Central memory CD8-positive, alpha-beta T cell (primary cell): ENCODE data around the gene APOL1.
"Not testable (repeated sequence)": the region's sequence is repeated elsewhere in the genome, so short reads cannot be mapped to it uniquely, and the experiment has no call there.

ENCODE experiments used
- ATAC-seq: fragments of 150-1000 bp; cut with Tn5 transposase; replicated peaks from 2 replicates; pipeline ENCODE4 v1.10.0; 2022; ENCODE audit warnings: mild to moderate bottlenecking, moderate FRiP score, moderate number of reproducible peaks; ENCODE audit not compliant: poor library complexity, severe bottlenecking; ENCODE audit errors: extremely low read depth
- DNase-seq, 2 donors: peaks; one replicate each; pipeline ENCODE4 v3.0.0; 2021; ENCODE audit warnings: low spot score in 2 of 2
- H3K27ac Mint-ChIP-seq: one replicate; pipeline ENCODE4 v1.8.0; 2022; ENCODE audit warnings: low read depth, mild to moderate bottlenecking, moderate library complexity, mixed read lengths
- H3K27me3 Mint-ChIP-seq: one replicate; pipeline ENCODE4 v1.8.0; 2022; ENCODE audit warnings: mixed read lengths
- H3K36me3 Mint-ChIP-seq: one replicate; pipeline ENCODE4 v1.8.0; 2022; ENCODE audit warnings: mild to moderate bottlenecking, moderate library complexity, mixed read lengths; ENCODE audit not compliant: insufficient read depth
- H3K4me1 Mint-ChIP-seq: one replicate; pipeline ENCODE4 v1.8.0; 2022; ENCODE audit warnings: mixed read lengths
- H3K4me3 Mint-ChIP-seq: one replicate; pipeline ENCODE4 v1.8.0; 2022; ENCODE audit warnings: mild to moderate bottlenecking, moderate library complexity, mixed read lengths
- H3K9me3 Mint-ChIP-seq: one replicate; pipeline ENCODE4 v1.8.0; 2022; ENCODE audit warnings: mixed read lengths

The APOL1 gene

DNA sequence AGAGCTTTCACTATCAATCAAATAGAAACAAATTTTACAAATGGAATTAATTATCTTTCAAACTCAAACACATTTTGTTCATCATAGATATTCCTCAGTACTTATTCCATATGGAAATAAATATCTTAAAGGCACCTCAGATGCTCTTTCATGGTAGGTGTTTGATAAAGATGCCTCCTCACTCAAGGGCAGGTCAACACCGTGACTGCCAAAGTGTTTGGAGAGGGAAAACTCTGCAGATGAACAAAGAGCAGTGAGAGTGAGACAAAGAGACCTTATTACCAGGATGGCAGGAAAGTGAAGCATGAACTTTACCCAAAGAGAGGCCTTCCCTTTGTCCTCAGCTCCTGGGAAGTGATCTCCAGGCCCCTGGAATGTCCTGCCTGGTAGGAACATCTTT, 24.6 kb upstream of the APOL1 start:
- H3K27ac Mint-ChIP-seq, ATAC-seq, DNase-seq, H3K4me3 Mint-ChIP-seq, H3K27me3 Mint-ChIP-seq, H3K9me3 Mint-ChIP-seq: not testable (repeated sequence)
- Mint-ChIP-seq H3K36me3 (peaks cover 37% of the 10 kb centered on the region), H3K4me1 (peaks cover 20% of the 10 kb centered on the region)

- Mint-ChIP-seq H3K4me1 (peaks cover 26% of the 10 kb centered on the region), H3K9me3 (no peaks in the 10 kb centered on the region), H3K4me3 (no peak overlapping the region), H3K36me3 (peaks cover 38% of the 10 kb centered on the region), H3K27me3 (no peaks in the 10 kb centered on the region), H3K27ac (peak overlapping the region; percentile 65)
- ATAC-seq: no peak
- no peak for DNase-seq
Observed at GRCh38 chr22:36228944-36229343, 24.0 kb upstream of the APOL1 start.

GRCh38 chr22:36229649-36230048, 23.3 kb upstream of the APOL1 start:
- not testable (repeated sequence) for H3K9me3 Mint-ChIP-seq, DNase-seq, ATAC-seq, H3K4me3 Mint-ChIP-seq, H3K27me3 Mint-ChIP-seq
- Mint-ChIP-seq H3K4me1 (peaks cover 33% of the 10 kb centered on the region), H3K27ac (peak overlapping the region; percentile 65), H3K36me3 (peaks cover 41% of the 10 kb centered on the region)

DNA sequence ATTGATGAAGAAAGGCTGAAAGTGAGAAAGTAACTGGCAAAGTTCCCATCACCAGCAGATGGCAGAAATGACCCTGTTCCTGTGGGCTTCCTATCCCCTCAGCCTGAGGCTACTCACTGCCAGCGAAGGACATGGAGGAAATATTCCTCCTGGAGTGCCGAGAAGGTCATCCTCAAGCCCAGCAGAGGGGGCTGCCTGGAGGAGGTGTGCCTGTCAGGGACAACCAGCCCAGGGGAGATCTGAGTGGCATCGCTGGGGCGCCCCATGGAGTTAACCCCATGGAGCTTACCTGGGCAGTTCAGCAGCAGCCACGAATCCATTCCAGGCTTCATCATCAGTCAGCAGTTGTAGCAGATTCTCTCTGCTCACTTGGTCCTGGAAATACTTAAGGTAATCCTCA, 21.9 kb upstream of the APOL1 start:
- not testable (repeated sequence) for H3K27me3 Mint-ChIP-seq, ATAC-seq, H3K4me3 Mint-ChIP-seq, DNase-seq, H3K9me3 Mint-ChIP-seq, H3K27ac Mint-ChIP-seq
- Mint-ChIP-seq H3K4me1 (peaks cover 47% of the 10 kb centered on the region), H3K36me3 (peaks cover 51% of the 10 kb centered on the region)

GRCh38 chr22:36232715-36233401, 20.1 kb upstream of the APOL1 start:
- H3K9me3 Mint-ChIP-seq: no peaks in the 10 kb centered on the region
- peaks cover 43% of the 10 kb centered on the region for H3K36me3 Mint-ChIP-seq
- no peak overlapping the region for H3K4me3 Mint-ChIP-seq
- no peak for ATAC-seq
- no peaks in the 10 kb centered on the region for H3K27me3 Mint-ChIP-seq
- DNase-seq: no peak
- peaks cover 53% of the 10 kb centered on the region for H3K4me1 Mint-ChIP-seq
- H3K27ac Mint-ChIP-seq: peak overlapping the region; percentile 87

DNA sequence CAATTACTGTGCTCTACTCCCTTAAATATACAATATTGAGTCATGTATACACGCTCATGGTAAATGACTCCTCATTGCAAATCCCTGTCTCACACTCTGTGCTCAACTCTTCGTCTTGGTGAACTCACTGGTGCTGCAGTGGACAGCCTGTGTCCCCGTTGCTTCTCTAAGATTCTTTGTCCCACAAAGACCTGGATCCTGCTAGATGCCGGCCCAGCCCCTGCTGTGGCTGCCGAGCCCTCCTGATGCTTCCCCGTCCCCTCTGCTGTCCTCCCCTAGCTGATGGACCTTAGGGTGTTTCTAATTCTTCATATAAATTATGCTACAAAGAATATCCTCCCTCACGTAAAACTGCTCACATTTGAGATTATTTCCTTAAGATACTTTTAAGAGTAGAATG, 19.1 kb upstream of the APOL1 start:
- no peaks in the 10 kb centered on the region for H3K9me3 Mint-ChIP-seq
- H3K4me3 Mint-ChIP-seq: no peak overlapping the region
- ATAC-seq (no peak), DNase-seq (no peak)
- peaks cover 62% of the 10 kb centered on the region for H3K4me1 Mint-ChIP-seq
- H3K27me3 Mint-ChIP-seq: no peaks in the 10 kb centered on the region
- H3K27ac Mint-ChIP-seq: peak overlapping the region; percentile 87
- H3K36me3 Mint-ChIP-seq: peaks cover 41% of the 10 kb centered on the region

DNA sequence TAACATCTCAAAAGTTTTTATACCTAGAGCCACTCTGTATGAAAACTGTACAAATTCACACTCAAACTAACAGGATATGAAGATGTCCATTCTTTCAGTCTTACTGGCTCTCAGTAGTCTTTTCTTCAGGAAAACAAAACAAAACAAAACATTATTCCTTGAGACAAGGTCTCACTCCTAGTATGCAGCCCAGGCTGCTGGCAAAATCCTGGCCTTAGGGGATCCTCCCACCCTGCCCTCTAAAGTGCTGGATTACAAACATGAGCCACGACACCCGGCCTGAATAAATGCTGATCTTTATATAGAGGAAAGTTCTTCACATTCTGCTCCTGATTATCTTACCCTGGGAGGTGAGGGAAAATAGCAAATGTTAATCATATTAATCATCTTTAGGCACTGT, 18.7 kb upstream of the APOL1 start:
- H3K27me3 Mint-ChIP-seq: no peaks in the 10 kb centered on the region
- H3K4me1 Mint-ChIP-seq: peaks cover 66% of the 10 kb centered on the region
- no peaks in the 10 kb centered on the region for H3K9me3 Mint-ChIP-seq
- peaks cover 42% of the 10 kb centered on the region for H3K36me3 Mint-ChIP-seq
- H3K4me3 Mint-ChIP-seq: no peak overlapping the region
- peak overlapping the region; percentile 87 for H3K27ac Mint-ChIP-seq
- DNase-seq (no peak), ATAC-seq (no peak)

DNA sequence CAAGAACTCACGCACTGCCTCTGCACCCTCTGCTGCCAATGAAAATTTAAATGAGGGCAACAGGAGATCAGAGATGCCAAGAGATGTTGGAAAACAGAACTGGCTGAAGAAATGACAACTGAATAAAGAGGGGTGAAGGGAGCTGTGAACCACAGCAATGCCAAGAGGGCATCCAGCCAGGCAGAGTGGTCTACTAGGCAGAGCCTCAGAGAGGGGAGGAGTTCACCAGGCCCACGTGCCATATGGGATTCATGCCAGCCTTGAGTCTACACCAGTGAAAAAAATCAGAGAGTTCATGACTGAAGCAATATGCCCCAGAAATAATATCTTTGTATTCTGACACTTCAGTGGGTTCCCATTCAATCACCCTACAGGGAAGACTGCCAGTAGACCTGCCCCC, 18.0 kb upstream of the APOL1 start:
- Mint-ChIP-seq H3K4me1 (peaks cover 73% of the 10 kb centered on the region), H3K27me3 (no peaks in the 10 kb centered on the region), H3K27ac (peak overlapping the region; percentile 87), H3K4me3 (no peak overlapping the region), H3K36me3 (peaks cover 38% of the 10 kb centered on the region), H3K9me3 (no peaks in the 10 kb centered on the region)
- DNase-seq (no peak), ATAC-seq (no peak)

DNA sequence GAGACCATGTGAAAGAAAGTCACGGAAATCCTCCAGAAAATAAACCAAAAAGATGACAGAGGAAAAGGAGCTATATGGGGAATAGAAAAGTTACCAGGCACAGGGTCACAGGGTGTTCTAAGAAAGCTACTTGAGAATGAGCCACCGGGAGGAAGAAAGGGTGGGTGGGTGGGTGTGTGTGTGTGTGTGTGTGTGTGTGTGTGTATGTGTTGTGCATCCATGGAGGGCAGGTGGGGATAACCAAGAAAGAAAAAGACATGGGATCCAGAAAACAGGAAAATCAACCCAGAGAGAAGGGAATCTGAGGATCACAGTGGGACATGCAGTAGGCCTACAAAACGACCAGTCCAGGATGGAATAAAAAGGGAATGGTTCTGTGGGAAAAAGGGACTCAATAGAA, 17.3 kb upstream of the APOL1 start:
- H3K27me3 Mint-ChIP-seq: no peaks in the 10 kb centered on the region
- H3K36me3 Mint-ChIP-seq: peaks cover 37% of the 10 kb centered on the region
- H3K27ac Mint-ChIP-seq: peak overlapping the region; percentile 63
- no peaks in the 10 kb centered on the region for H3K9me3 Mint-ChIP-seq
- DNase-seq: no peak
- ATAC-seq: no peak
- peaks cover 80% of the 10 kb centered on the region for H3K4me1 Mint-ChIP-seq
- H3K4me3 Mint-ChIP-seq: peak overlapping the region; percentile 99

GRCh38 chr22:36236388-36237319, 16.3 kb upstream of the APOL1 start:
- no peak for ATAC-seq
- H3K27me3 Mint-ChIP-seq: no peaks in the 10 kb centered on the region
- DNase-seq: no peak
- peak overlapping the region; percentile 99 for H3K4me3 Mint-ChIP-seq
- peak overlapping the region; percentile 70 for H3K27ac Mint-ChIP-seq
- H3K4me1 Mint-ChIP-seq: peaks cover 80% of the 10 kb centered on the region
- no peaks in the 10 kb centered on the region for H3K9me3 Mint-ChIP-seq
- peaks cover 32% of the 10 kb centered on the region for H3K36me3 Mint-ChIP-seq

- H3K9me3 Mint-ChIP-seq: no peaks in the 10 kb centered on the region
- ATAC-seq (no peak), DNase-seq (no peak)
- H3K4me3 Mint-ChIP-seq: peak overlapping the region; percentile 99
- H3K27ac Mint-ChIP-seq: peak overlapping the region; percentile 94
- H3K4me1 Mint-ChIP-seq: peaks cover 72% of the 10 kb centered on the region
- H3K36me3 Mint-ChIP-seq: peaks cover 28% of the 10 kb centered on the region
- H3K27me3 Mint-ChIP-seq: no peaks in the 10 kb centered on the region
Observed at GRCh38 chr22:36237462-36238372, 15.2 kb upstream of the APOL1 start.
